HG03460 (cell line): ENCODE measurements around the gene RAB11B.
"Not testable (repeated sequence)": the region's sequence is repeated elsewhere in the genome, so short reads cannot be mapped to it uniquely, and the experiment has no call there.

Experiments
- ATAC-seq: cut with Tn5 transposase; IDR thresholded peaks from one replicate; pipeline ENCODE4 v1.9.1; 2021; ENCODE audit not compliant: unreplicated experiment

RAB11B gene

GRCh38 chr19:8393192-8393870 lies 3.2 kb downstream of the RAB11B start:
- ATAC-seq, result no peak

GRCh38 chr19:8393871-8394250 lies 3.7 kb downstream of the RAB11B start:
- ATAC-seq, result no peak

GRCh38 chr19:8395621-8396082 lies 5.5 kb downstream of the RAB11B start:
- ATAC-seq, result no peak

- ATAC-seq, result no peak
Observed at GRCh38 chr19:8396185-8396562, 6.0 kb downstream of the RAB11B start.

DNA sequence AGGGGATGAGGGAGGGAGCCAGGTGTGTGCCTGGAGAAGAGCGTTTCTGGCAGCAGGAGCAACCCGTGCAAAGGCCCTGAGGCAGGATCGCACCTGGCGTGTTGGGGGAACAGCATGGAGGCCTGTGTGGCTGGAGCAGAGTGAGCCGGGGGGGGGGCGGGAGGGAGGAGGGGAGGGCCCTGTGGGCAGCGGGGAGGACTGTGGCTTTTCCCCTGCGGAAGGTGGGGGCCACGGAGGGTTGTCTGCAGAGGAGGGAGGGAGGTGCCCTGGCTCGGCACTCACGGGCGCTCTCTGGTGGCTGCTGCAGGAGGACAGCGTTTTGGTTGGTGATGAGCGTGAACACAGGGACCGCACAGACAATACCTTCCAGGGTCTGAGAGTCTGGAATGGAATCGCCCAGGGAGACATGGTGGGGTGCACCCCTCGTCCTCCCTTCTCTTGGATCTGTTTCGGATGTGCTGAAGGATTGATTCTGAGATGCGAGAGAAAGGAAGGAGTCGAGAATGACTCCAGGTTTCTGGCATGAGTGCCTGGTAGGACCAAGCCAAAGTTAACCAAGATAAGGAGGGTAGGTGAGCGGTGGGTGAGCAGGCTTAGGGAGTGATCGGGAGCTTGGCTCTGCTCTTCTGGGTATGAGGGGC lies 6.5 kb downstream of the RAB11B start:
- no peak for ATAC-seq

DNA sequence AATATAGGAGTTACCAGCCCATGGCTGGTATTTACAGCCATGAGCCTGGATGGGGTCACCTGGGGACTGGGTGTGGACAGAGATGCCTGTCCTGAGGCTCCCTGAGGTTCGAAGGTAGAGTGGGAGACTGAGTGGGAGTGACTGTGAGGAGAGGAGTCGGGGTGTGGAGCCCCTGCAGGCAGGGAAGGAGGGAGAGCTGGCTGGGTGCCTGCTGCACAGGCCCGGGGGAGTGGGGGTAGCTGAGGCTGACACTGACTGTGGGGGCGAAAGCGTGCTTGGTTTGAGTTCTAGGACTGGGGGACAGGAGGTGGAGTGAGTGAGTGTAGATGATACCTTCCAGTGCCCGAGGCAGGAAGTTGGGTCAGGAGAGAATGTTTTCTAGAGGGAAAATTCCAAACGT lies 7.1 kb downstream of the RAB11B start:
- ATAC-seq, result no peak

DNA sequence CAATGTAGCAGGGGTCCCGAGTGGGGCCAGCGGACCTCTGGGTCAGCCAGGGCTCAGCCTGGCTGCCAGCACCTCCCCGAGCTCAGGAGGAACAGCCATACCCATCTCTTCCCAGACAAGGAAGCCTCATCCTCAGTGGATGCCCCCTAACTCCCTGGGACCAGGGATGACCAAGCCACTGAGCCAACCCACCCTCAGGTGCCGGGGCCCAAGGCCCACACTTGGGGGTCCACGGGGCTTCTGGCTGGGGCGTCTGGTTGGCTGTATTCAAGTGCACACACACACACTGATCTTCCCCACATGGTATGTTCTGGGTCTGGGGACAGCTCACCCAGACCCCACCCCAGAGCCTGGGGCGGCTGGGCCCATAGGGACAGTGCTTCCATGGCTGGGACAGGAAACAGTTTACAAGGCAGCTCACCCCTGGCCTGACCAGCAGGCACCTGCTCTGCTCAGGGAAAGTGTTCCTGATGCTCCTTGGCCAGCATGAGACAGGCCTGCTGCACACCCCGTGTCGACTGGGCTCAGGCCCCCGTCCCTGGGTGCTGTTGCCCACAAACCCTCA lies 7.7 kb downstream of the RAB11B start:
- no peak for ATAC-seq

GRCh38 chr19:8398311-8398771 lies 8.2 kb downstream of the RAB11B start:
- ATAC-seq, result no peak

- no peak for ATAC-seq
Observed at GRCh38 chr19:8399681-8400188, 9.6 kb downstream of the RAB11B start.

DNA sequence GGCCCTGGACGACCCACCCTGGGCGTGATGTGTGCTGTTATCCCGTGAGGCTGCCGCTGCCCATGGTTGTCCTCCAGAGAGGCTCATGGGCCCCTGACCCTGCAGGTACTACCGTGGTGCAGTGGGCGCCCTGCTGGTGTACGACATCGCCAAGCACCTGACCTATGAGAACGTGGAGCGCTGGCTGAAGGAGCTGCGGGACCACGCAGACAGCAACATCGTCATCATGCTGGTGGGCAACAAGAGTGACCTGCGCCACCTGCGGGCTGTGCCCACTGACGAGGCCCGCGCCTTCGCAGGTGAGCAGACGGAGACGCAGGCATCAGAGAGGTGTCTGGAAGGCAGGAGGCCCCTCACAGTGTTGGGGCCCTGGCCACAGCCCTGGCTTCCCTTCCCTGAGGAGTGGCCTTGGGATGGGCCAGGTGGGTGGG lies 11.8 kb downstream of the RAB11B start:
- no peak for ATAC-seq

GRCh38 chr19:8403098-8403819 lies 13.1 kb downstream of the RAB11B start:
- no peak for ATAC-seq

- no peak for ATAC-seq
Observed at GRCh38 chr19:8403820-8404109, 13.6 kb downstream of the RAB11B start.

DNA sequence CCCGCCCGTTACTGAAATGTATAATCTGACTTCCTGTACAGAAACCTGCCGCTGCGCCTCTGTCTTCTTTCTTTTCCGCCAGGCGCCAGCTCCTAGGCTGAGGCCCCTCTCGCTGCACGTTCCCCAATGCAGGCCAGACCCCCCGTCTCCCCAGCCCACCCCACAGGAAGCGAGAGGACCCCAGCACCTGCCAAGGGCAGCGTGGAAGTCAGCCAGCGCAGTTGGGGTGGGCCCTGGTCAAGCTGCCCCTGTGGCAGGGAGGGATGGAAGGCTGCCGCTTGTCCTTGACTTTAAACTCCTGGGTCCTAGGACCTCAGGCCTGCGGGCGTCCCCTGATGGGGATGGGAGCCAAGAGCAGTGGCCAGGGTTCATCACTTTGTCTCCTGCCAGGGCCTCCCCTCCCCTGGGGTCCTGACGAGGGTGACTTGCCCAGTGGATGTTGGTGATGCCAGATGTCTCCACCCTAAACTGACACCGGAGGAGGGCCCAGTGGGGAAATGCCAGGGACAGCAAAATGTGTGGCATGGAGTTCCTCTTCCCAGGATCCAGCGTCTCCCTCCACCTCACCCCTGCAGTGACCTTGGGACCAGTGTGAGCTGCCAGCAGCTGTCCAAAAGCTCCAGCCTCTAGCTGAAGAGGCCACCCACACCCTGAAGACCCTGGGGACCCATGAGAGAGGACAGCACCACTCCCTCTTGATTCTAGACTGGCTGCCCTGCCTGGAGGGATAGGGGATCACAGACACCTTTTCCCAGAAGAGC lies 14.4 kb downstream of the RAB11B start:
- no peak for ATAC-seq

DNA sequence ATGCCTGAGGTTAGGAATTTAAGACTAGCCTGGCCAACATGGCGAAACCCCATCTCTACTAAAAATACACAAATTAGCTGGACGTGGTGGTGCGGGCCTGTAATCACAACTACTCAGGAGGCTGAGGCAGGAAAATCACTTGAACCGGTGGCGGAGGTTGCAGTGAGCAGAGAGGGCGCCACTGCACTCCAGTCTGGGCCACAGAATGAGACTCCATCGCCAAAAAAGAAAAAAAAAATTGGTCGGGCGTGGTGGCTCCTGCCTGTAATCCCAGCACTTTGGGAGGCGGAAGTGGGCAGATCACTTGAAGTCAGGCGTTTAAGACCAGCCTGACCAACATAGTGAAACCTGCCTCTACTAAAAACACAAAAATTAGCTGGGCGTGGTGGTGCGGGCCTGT lies 20.6 kb downstream of the RAB11B start:
- not testable (repeated sequence) for ATAC-seq

- ATAC-seq, result peak; percentile 98
Observed at GRCh38 chr19:8412783-8413628, 22.8 kb downstream of the RAB11B start, which contains the start of gene MARCHF2. TSS of gene MARCHF2 (plus strand) at chr19:8413305. CDS start at chr19:8421841, 8,536 bp downstream.

DNA sequence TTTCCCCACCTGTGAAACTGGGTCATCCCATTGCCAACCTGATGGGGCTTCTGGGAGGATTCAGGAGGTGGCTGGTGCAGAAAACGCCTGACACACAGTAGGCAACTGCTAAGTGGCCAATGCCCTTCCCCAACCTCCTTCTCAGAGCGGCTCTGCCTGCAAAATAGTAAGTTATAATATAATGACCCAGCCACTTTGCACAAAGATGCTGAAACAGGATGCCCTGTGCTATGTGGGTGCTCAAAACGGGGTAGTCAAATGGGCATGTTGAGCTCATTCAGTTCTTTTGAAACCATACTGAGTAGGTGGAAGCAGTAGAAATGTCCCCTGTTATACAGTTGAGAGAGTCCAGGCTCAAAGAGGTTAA lies 23.5 kb downstream of the RAB11B start:
- no peak for ATAC-seq

- no peak for ATAC-seq
Observed at GRCh38 chr19:8416796-8417195, 26.6 kb downstream of the RAB11B start.

DNA sequence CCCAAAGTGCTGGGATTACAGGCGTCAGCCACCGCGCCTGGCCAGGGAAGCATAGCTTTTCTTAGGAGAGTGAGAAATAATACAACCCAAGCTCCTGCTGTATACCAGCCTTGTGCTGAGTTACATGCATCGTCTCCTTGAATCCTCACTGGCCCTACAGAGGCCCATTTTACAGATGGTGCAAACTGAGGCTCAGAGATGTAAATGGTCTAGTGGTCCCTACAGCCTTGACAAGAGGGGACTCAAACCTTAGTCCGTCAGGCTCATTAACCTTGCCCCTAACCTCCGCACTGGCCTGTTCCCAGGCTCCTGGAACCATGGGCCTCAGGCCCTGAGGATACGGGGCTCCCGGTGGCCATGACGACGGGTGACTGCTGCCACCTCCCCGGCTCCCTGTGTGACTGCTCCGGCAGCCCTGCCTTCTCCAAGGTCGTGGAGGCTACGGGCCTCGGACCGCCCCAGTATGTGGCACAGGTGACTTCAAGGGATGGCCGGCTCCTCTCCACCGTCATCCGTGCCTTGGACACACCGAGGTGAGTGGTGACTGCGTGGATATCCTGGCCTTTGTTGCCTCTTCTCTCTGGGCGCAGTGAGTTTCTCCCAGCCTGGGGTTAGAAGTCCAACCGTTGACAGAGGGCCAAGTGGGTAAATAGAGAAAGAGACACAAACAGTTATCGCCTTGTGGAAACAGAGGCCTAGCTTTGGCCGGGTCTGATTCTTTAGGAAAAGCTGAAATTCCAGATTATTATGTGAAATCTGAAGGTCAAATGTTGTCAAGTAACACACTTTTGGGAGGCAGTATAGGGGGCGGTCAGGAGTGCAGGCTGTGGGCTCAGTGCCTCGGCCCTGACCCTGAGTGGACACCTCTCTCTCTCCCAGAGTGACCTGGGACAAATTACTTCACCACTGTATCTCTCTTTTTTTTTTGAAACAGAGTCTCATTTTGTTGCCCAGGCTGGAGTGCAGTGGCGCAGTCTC lies 31.6 kb downstream of the RAB11B start:
- no peak for ATAC-seq

GRCh38 chr19:8423817-8424223 lies 33.7 kb downstream of the RAB11B start:
- ATAC-seq, result no peak
